Subcutaneous adipose tissue (tissue), 4 donors: ENCODE measurements around the gene SART1. TPM values are rescaled to one million over a fixed set of nuclear protein-coding genes. Genes with fewer than 3 reads are reported as not detected.

ENCODE experiments used
- total RNA-seq, 4 donors: library from RNA; depleted of rRNA; stranded (reverse); fragments of >200 nt; gene quantifications; one replicate each; pipeline ENCODE4 v1.1.0, GENCODE V29; 2016
- TF ChIP-seq, protein P1 (sequence below): fragments of 450-650 bp; IDR thresholded peaks from one replicate; pipeline ENCODE4 v1.5.1; 2016; ENCODE audit warnings: low read depth, mild to moderate bottlenecking, control low read depth, antibody characterized with exemption, moderate library complexity

The SART1 gene
- total RNA-seq, 4 donors from 2014 or later: 33.7 to 69.9 (median 41.8) TPM

DNA sequence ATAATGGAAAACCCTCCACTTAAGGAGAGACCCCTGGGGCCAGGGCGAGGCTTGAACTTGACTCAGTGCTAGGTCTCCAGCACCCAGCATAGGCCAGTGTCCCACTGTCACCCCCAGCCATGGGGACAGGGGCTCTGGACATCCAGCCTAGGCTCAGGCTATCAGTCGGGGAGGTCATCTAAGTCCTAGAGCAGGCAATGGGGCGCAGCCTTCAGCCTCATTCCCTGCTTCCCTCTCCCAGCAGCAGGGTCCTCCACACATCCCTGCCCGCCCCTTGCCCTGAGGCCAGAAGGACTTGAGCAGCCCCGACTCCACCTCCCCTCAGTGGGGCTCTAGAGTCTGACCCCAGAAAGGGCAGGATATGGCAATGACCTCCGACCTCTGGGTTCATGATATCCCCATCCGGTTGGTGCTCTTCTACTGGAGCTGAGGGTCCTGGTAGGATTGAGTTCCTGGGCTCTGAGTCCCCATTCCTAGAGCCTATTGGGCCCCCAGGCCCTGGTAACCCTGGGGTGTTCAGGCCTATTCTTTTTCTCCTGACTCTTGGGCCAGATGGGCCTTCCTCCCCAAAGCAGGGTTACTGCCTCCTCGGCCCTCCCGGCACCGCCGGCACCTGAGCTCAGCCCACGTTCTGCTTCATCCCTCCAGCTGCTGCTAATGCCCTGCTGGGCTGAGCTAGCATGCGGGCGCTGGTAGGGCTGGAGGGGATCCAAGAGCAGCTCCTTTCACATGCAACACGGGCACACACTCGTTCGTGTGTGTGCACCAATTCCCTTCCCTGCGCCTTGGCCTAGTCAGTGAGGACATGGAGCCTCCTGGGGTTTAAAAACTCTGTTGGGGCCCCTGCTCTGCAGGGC, 54.6 kb downstream of the SART1 start:
- TF ChIP-seq, protein P1, sequence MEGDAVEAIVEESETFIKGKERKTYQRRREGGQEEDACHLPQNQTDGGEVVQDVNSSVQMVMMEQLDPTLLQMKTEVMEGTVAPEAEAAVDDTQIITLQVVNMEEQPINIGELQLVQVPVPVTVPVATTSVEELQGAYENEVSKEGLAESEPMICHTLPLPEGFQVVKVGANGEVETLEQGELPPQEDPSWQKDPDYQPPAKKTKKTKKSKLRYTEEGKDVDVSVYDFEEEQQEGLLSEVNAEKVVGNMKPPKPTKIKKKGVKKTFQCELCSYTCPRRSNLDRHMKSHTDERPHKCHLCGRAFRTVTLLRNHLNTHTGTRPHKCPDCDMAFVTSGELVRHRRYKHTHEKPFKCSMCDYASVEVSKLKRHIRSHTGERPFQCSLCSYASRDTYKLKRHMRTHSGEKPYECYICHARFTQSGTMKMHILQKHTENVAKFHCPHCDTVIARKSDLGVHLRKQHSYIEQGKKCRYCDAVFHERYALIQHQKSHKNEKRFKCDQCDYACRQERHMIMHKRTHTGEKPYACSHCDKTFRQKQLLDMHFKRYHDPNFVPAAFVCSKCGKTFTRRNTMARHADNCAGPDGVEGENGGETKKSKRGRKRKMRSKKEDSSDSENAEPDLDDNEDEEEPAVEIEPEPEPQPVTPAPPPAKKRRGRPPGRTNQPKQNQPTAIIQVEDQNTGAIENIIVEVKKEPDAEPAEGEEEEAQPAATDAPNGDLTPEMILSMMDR: no peak

- TF ChIP-seq, protein P1: no peak
Observed at GRCh38 chr11:66016793-66017177, 55.3 kb downstream of the SART1 start.

GRCh38 chr11:66017321-66017720, 55.8 kb downstream of the SART1 start:
- TF ChIP-seq, protein P1: no peak

- TF ChIP-seq, protein P1: no peak
Observed at GRCh38 chr11:66020212-66020611, 58.7 kb downstream of the SART1 start.

- TF ChIP-seq, protein P1: no peak
Observed at GRCh38 chr11:66020618-66021357, 59.3 kb downstream of the SART1 start.

DNA sequence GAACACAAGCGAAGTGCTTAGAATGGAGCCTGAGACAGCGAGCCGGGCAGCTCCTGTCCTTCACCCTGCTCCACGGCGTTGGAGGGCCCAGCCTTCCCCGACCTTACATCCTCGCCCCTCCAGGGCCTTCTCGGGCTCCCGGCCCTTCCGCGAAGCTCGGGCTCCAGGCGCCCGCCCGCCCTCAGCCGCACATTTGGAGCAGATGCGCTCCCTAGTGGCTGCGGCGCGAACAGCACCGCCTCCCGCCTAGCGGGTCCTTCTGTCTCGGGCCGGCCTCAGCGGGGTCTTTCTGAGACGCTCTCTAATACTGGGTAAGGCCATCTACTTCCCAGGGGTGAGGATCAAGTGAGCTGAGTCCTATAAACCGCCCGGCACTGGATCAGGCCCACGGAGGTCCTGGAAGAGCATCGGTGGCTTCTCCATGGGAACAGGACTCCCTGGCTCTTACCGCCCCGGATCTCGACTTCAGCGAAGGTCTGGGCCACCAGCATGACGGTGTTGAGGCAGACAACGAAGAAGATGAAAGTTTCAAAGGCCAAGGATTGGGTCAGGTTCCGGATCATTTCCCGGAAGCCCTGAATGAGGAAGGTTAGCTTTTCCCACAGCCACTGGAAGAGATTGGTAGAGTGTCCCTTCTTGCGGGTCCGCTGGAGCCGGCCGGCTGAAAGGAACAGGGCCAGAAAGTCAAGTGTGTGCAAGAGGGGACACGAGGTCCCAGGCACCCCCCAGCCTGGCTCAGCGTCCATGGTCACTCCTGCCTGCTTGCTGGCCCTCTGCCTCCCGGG, 61.1 kb downstream of the SART1 start:
- TF ChIP-seq, protein P1: no peak

DNA sequence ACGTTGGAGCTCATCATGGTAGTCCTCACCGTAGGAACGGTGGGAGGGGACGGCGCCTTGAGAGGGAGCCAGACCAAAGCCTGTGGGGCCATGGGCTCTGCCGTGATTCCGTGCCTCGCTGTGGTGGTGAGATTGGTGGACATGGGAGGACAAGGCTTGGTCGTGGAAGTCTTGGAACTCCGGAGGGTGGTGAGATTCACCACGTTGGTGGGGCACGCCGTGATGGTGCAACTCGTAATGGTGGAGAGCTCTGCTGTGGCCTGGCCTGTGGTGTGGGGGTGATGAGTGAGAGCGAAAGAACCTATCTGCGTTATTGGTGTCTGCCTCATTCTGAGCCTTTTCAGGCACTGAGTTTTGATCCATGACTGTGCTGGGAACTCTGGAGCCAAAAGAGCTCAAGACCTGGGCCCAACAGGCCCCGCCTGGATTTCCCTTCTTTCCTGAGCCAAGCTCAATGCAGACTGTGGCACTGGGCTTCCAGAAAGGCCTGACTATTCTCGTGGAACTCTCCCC, 64.5 kb downstream of the SART1 start, which contains the start of gene CATSPER1:
Gene CATSPER1 (minus strand): TSS at position 463 of the 513 bp plus-strand sequence. CDS start 100 bp downstream, at position 363.
- TF ChIP-seq, protein P1: no peak
